Mucosa of rectum (tissue), 2 donors: Measurements from ENCODE around the gene DRD3.

ENCODE experiments used
- H3K27ac ChIP-seq, 2 donors: one replicate each; pipeline ENCODE4 v1.7.0; 2013; ENCODE audit warnings: inconsistent platforms in 2 of 2, low read depth in 2 of 2, low read length in 2 of 2
- H3K27me3 ChIP-seq, 2 donors: one replicate each; pipeline ENCODE4 v1.7.0; 2013; ENCODE audit warnings: low read length in 2 of 2; ENCODE audit not compliant: control insufficient read depth in 2 of 2, insufficient read depth in 2 of 2
- H3K36me3 ChIP-seq, 2 donors: one replicate each; pipeline ENCODE4 v1.7.0; 2013; ENCODE audit warnings: low read length in 2 of 2; ENCODE audit not compliant: control insufficient read depth in 2 of 2, insufficient read depth in 2 of 2
- H3K4me1 ChIP-seq, 2 donors: one replicate each; pipeline ENCODE4 v1.7.0; 2013; ENCODE audit warnings: low read length in 2 of 2, mild to moderate bottlenecking in 1 of 2; ENCODE audit not compliant: control insufficient read depth in 2 of 2, insufficient read depth in 2 of 2
- H3K4me3 ChIP-seq, 2 donors: one replicate each; pipeline ENCODE4 v1.7.0; 2013; ENCODE audit warnings: low read length in 2 of 2
- H3K9ac ChIP-seq, 2 donors: one replicate each; pipeline ENCODE4 v1.7.0; 2013; ENCODE audit warnings: low read length in 2 of 2, low read depth in 1 of 2, mild to moderate bottlenecking in 1 of 2
- H3K9me3 ChIP-seq, 2 donors: one replicate each; pipeline ENCODE4 v1.7.0; 2013; ENCODE audit warnings: low read length in 2 of 2; ENCODE audit not compliant: control insufficient read depth in 2 of 2
- donor health status: healthy.
- donor health status: Normal muscosa, but diverticular disease.

Gene DRD3

DNA sequence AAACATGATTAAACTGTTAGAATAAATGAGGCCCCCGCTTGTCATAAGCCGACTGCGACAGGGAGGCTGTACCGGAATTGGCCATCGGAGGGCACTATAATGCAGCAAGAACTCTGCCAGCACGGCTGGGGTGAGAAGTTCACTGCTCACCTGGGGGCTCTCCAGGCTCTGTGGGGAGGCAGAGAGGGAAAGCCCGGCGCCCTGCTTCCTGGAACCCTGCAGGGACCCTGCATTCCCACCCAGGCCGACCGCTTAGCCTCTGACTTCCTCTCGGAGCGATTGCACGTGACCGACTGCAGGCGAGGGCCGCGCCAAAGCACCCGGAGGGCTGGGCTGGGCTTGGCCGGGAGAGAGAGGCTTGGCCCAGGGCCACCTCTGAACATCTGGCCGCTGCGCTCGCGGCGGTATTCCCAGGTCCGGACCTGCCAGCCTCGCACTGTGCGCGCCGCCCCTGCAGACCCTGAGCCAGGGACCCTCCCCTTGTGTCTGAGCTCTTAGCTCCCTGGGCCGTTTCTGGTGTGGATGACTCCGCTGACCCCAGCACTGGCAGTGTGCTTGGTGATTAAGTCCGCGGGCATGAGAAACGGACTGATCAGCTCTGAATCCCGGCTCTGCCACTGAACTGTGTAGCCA lies 26.2 kb downstream of the DRD3 start:
- H3K9ac ChIP-seq, result peak overlapping the region in 1 of 2 donors; percentile 32
- H3K27ac ChIP-seq, result no peak overlapping the region
- no peaks in the 10 kb centered on the region for H3K36me3 ChIP-seq
- no peaks in the 10 kb centered on the region for H3K27me3 ChIP-seq
- H3K9me3 ChIP-seq, result no peaks in the 10 kb centered on the region
- peak overlapping the region; percentile 66 to 76 for H3K4me3 ChIP-seq
- peaks cover 0 to 3% of the 10 kb centered on the region in 2 donors for H3K4me1 ChIP-seq

DNA sequence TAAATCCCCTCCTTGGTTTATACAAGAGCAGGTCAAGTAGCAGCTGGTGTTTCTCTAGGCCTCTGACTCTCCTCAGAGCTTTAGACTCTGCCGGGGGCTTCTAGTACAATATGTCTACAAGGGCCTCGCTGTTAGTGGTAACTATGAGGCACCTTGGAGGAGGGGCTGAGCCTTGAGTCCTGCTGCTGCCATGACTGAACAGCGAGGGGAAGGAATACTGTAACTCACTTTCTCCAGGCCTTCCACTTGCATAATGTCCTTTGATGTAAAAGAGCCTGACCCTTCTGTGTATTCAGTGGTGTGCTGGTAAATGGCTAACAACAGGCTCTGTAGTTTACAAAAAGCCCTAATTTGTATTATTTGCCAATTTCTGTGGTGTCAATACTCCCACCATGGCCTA lies 27.8 kb downstream of the DRD3 start:
- peaks cover 0 to 3% of the 10 kb centered on the region in 2 donors for H3K4me1 ChIP-seq
- no peak overlapping the region for H3K9ac ChIP-seq
- H3K36me3 ChIP-seq, result no peaks in the 10 kb centered on the region
- no peaks in the 10 kb centered on the region for H3K9me3 ChIP-seq
- no peak overlapping the region for H3K4me3 ChIP-seq
- no peak overlapping the region for H3K27ac ChIP-seq
- H3K27me3 ChIP-seq, result no peaks in the 10 kb centered on the region

DNA sequence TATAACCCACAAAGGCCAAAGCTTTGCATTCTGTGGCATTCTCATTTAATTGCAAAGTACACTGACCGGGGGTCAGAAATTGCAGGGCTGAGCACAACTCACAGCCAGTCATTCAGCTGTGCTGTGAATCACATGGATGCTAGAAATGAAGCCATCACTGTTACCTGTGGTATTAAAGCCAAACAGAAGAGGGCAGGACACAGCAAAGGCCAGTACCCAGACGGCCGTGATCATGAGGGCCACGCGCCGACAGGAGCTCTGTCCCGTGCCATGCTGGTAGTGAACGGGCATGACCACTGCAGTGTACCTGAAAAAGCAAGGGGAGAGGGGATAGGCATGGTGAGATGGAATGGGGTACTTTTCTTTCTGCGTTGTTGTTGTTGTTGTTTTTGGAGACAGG lies 31.6 kb downstream of the DRD3 start:
- H3K27me3 ChIP-seq, result no peaks in the 10 kb centered on the region
- H3K4me3 ChIP-seq, result no peak overlapping the region
- no peaks in the 10 kb centered on the region for H3K4me1 ChIP-seq
- H3K36me3 ChIP-seq, result no peaks in the 10 kb centered on the region
- no peaks in the 10 kb centered on the region for H3K9me3 ChIP-seq
- H3K27ac ChIP-seq, result no peak overlapping the region
- H3K9ac ChIP-seq, result no peak overlapping the region

DNA sequence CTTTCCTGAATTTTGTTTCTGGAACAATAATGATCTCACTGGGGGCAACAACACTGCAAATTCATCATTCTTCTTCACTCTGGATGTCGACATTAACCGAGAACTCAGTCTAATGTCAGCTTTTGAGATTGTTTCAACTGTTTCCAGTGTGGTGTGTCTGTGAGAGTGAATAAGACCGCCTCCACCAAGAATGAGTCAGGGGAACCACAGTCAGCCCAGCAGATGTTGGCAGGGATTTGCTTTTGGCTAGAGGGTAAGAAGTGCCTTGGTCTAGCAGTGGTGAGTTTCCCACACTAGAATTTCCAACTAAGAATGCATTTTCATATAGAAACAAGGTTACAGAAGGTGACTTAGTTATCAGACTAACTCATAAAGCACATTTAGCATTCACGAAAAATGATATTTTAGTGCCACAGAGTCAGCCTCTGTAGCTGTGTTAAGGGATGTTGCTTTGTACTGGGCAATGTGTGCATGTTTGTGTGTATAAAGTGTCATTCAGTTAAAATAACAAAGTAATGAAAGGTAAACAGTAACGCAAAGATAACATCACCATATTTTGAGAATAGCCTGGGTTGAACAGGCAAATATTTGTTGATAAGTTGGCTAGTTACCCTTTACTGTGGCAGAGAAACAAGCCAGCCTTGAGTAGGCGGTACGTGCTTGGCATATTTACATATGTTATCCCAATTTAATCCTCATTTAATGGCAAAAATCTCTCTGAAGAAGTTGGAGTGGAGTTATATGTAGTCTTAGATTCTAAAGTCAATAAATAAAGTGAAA lies 33.8 kb downstream of the DRD3 start:
- H3K27me3 ChIP-seq, result no peaks in the 10 kb centered on the region
- no peak overlapping the region for H3K4me3 ChIP-seq
- H3K4me1 ChIP-seq, result no peaks in the 10 kb centered on the region
- H3K9me3 ChIP-seq, result no peaks in the 10 kb centered on the region
- no peaks in the 10 kb centered on the region for H3K36me3 ChIP-seq
- no peak overlapping the region for H3K27ac ChIP-seq
- no peak overlapping the region for H3K9ac ChIP-seq

DNA sequence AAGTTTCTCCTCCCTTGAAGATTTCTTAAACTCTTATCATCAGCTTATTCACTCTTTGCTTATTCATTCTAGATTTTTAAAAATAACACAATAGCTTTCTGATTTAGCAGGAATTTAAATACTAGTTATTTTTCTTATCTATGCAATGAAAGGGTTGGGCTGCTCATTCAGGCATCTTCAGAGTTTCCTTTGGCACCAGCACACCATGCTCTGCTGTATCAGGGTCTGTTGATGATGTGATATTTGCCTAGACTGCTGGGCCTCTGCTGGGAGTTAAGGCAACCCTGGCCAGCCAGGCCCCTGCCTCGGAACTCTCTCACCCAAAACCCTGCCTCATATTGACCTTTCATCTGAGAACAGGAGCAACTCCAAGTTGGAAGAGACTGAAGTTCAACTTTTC lies 35.0 kb downstream of the DRD3 start:
- H3K9ac ChIP-seq, result no peak overlapping the region
- H3K36me3 ChIP-seq, result no peaks in the 10 kb centered on the region
- no peak overlapping the region for H3K4me3 ChIP-seq
- no peaks in the 10 kb centered on the region for H3K27me3 ChIP-seq
- no peak overlapping the region for H3K27ac ChIP-seq
- H3K4me1 ChIP-seq, result no peaks in the 10 kb centered on the region
- no peaks in the 10 kb centered on the region for H3K9me3 ChIP-seq

DNA sequence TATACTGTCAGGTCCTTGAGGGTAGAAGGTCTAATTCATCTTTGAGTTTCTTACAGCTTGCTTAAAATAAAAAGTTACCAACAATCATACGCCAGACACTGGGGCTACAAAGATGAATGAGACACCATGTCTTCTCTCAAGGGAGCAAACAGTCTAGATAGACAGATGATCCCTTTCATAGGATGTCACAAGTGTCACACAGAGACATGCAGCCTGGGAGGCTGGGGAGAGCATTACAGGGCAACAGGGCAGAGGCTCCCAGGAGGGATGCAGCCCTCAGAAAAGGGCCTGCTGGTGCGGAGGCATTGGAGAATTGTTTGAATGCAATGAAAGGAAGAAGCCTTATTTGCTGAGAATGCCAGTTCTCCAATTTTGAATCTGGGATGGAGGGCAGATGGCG lies 39.0 kb downstream of the DRD3 start:
- Histone ChIP-seq H3K9ac (no peak overlapping the region), H3K4me3 (no peak overlapping the region), H3K27me3 (no peaks in the 10 kb centered on the region), H3K36me3 (no peaks in the 10 kb centered on the region), H3K9me3 (no peaks in the 10 kb centered on the region), H3K4me1 (no peaks in the 10 kb centered on the region), H3K27ac (no peak overlapping the region)

DNA sequence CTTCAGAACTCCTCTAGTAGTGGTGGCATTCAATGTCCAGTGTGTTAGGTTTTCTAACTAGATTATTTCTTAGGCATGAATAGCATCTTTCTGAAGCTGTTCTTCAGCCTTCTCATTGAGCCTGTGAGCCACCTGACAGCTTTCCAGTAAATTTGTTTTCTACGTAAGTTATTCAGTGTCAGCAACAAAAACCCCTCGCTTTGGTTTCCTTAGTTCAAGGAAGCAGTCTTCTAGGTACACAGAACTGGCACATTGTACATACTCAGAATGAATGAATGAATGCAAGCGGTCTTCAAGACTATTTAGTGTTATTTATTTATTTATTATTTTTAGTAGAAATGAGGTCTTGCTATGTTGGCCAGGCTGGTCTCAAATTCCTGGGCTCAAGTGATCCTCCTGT lies 44.9 kb downstream of the DRD3 start:
- H3K4me1 ChIP-seq, result no peaks in the 10 kb centered on the region

DNA sequence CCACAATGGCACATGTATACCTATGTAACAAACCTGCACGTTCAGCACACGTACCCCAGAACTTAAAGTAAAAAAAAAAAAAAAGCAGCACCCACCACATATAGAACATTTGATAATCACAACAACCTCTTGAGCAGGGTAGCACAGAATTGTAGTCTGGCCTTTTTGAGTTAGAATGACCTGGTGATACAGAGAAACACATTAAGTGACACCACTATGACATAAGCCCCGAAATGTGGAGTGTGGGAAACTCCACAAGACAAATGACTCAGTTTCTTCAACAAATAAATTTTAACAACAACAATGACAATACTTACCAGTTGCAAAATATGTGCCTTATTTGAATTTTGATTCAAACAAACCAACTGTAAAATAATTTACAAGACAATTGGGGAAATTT lies 46.4 kb downstream of the DRD3 start:
- Histone ChIP-seq H3K4me1 (no peaks in the 10 kb centered on the region), H3K4me3 (no peak overlapping the region), H3K9me3 (no peaks in the 10 kb centered on the region), H3K27me3 (no peaks in the 10 kb centered on the region), H3K27ac (no peak overlapping the region), H3K36me3 (no peaks in the 10 kb centered on the region), H3K9ac (no peak overlapping the region)

More for the DNA sequence above, 44.9 kb downstream of the DRD3 start:
- Histone ChIP-seq H3K36me3 (no peaks in the 10 kb centered on the region), H3K27ac (no peak overlapping the region), H3K4me3 (no peak overlapping the region), H3K27me3 (no peaks in the 10 kb centered on the region), H3K9ac (no peak overlapping the region), H3K9me3 (no peaks in the 10 kb centered on the region)

DNA sequence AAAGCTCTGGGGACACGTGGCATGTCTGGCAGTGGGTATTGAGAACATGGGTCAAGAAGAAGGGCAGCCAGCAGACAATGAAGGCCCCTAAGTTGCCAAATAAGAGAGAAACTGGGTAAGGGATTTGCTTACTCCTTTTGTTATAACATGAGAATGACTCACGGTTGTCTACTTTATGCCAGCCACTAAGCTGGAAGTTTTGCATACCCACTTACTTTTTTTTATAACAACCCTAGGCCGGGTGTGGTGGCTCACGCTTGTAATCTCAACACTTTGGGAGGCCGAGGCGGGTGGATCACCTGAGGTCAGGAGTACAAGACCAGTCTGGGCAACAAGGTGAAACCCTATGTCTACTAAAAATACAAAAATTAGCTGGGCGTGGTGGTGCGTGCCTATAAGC lies 50.0 kb downstream of the DRD3 start:
- Histone ChIP-seq H3K27ac (no peak overlapping the region), H3K4me3 (no peak overlapping the region), H3K4me1 (no peaks in the 10 kb centered on the region)

DNA sequence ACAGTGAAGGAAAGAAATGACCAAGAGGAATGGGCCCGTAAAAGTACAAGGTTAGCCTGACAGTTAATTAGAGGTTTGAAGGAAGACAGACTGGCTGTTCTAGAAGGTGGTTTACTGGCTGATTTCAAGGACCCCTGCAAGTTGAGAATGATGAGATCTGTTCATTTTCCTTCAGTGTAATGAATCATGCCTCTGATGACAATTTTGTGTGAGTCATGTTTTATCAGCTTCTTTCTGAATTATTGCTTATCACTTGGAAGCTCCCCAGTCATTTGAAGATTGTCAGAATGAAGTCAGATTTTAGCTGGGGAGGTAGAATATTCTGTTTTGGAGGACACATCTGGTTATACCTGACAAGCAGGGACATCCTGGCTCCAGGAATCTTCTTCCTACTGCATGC lies 50.6 kb downstream of the DRD3 start:
- H3K27me3 ChIP-seq, result no peaks in the 10 kb centered on the region
- no peak overlapping the region for H3K9ac ChIP-seq
- H3K4me1 ChIP-seq, result no peaks in the 10 kb centered on the region
- H3K4me3 ChIP-seq, result no peak overlapping the region
- H3K27ac ChIP-seq, result no peak overlapping the region
- H3K36me3 ChIP-seq, result no peaks in the 10 kb centered on the region
- H3K9me3 ChIP-seq, result no peaks in the 10 kb centered on the region

More for the DNA sequence above, 50.0 kb downstream of the DRD3 start:
- H3K9me3 ChIP-seq, result no peaks in the 10 kb centered on the region
- no peaks in the 10 kb centered on the region for H3K36me3 ChIP-seq
- H3K9ac ChIP-seq, result no peak overlapping the region
- no peaks in the 10 kb centered on the region for H3K27me3 ChIP-seq
